DND-41 (cell line): Measurements from ENCODE around the gene NDUFB2.

Experiments
- ATAC-seq: fragments of 200-7000 bp; cut with Tn5 transposase; 3 replicates; pipeline ENCODE4 v1.9.1; 2021; ENCODE audit warnings: low read depth; ENCODE audit not compliant: insufficient read depth
- DNase-seq: peaks from one replicate; pipeline ENCODE4 v3.0.0-alpha.2; 2020
- H2AFZ ChIP-seq: 2 replicates; pipeline ENCODE4 v1.6.0; 2012; ENCODE audit warnings: low read depth, low read length
- H3K27ac ChIP-seq: 2 replicates; pipeline ENCODE4 v1.5.1; 2012; ENCODE audit warnings: low read length, inconsistent platforms
- H3K27me3 ChIP-seq: fragments of 200-600 bp; sonication (generic); 2 replicates; pipeline ENCODE4 v1.6.0; 2012; ENCODE audit warnings: low read length, mild to moderate bottlenecking, inconsistent platforms; ENCODE audit not compliant: insufficient read depth, poor library complexity
- H3K36me3 ChIP-seq: 2 replicates; pipeline ENCODE4 v1.5.1; 2012; ENCODE audit warnings: low read length, inconsistent platforms; ENCODE audit not compliant: insufficient read depth
- H3K4me1 ChIP-seq: 2 replicates; pipeline ENCODE4 v1.5.1; 2012; ENCODE audit warnings: mild to moderate bottlenecking, low read length; ENCODE audit not compliant: insufficient read depth
- H3K4me2 ChIP-seq: 2 replicates; pipeline ENCODE4 v1.6.0; 2012; ENCODE audit warnings: mild to moderate bottlenecking, moderate library complexity, low read length, inconsistent platforms; ENCODE audit not compliant: insufficient read depth
- H3K4me3 ChIP-seq, 2 experiments: fragments of 200-600 bp in 1 of 2; shearing (Covaris generic) in 1 of 2; 2 replicates each; pipeline ENCODE4 v1.5.1; 2012 to 2016; ENCODE audit warnings: inconsistent platforms in 2 of 2, low read length in 2 of 2, mild to moderate bottlenecking in 2 of 2, low read depth in 1 of 2, moderate library complexity in 1 of 2
- H3K79me2 ChIP-seq: 2 replicates; pipeline ENCODE4 v1.6.0; 2012; ENCODE audit warnings: low read length, inconsistent platforms; ENCODE audit not compliant: insufficient read depth
- H3K9ac ChIP-seq: 2 replicates; pipeline ENCODE4 v1.6.0; 2012; ENCODE audit warnings: low read depth, mild to moderate bottlenecking, inconsistent platforms, low read length, moderate library complexity
- H3K9me3 ChIP-seq: 2 replicates; pipeline ENCODE4 v1.5.1; 2012; ENCODE audit warnings: low read length, moderate library complexity, mild to moderate bottlenecking, inconsistent platforms; ENCODE audit not compliant: insufficient read depth, severe bottlenecking
- H4K20me1 ChIP-seq: 2 replicates; pipeline ENCODE4 v1.6.0; 2012; ENCODE audit warnings: low read length; ENCODE audit not compliant: insufficient read depth
- CTCF ChIP-seq: IDR thresholded peaks from 2 replicates; pipeline ENCODE4 v1.5.1; 2012; ENCODE audit warnings: borderline replicate concordance, low read length, moderate library complexity, mild to moderate bottlenecking; ENCODE audit not compliant: poor library complexity, severe bottlenecking; ENCODE audit errors: extremely low read depth
- EZH2 ChIP-seq: IDR thresholded peaks from 3 replicates; pipeline ENCODE4 v1.6.1; 2012; ENCODE audit warnings: borderline replicate concordance, low read depth, mild to moderate bottlenecking, moderate library complexity, low read length, inconsistent platforms; ENCODE audit not compliant: severe bottlenecking

NDUFB2 gene

GRCh38 chr7:140654661-140655060 is 41.8 kb upstream of the NDUFB2 start:
- Histone ChIP-seq H3K4me3 (no peak overlapping the region), H4K20me1 (no peaks in the 10 kb centered on the region), H3K9ac (no peak overlapping the region), H3K4me2 (no peak overlapping the region), H3K79me2 (no peaks in the 10 kb centered on the region), H3K36me3 (no peaks in the 10 kb centered on the region), H2AFZ (no peak overlapping the region), H3K9me3 (no peaks in the 10 kb centered on the region), H3K27me3 (no peaks in the 10 kb centered on the region), H3K27ac (no peak overlapping the region), H3K4me1 (peaks cover 19% of the 10 kb centered on the region)
- TF ChIP-seq CTCF (no peak), EZH2 (no peak)
- ATAC-seq (no peak), DNase-seq (no peak)

GRCh38 chr7:140655511-140656408 is 40.7 kb upstream of the NDUFB2 start:
- Histone ChIP-seq H3K79me2 (no peaks in the 10 kb centered on the region), H3K4me3 (no peak overlapping the region), H3K4me2 (peak overlapping the region; percentile 63), H3K9me3 (no peaks in the 10 kb centered on the region), H2AFZ (peak overlapping the region; percentile 78), H3K4me1 (peaks cover 19% of the 10 kb centered on the region), H3K36me3 (no peaks in the 10 kb centered on the region), H3K9ac (peak overlapping the region; percentile 44; the same call in 1 of the 2 replicates), H4K20me1 (no peaks in the 10 kb centered on the region), H3K27me3 (no peaks in the 10 kb centered on the region), H3K27ac (no peak overlapping the region)
- no peak for TF ChIP-seq CTCF
- no peak for TF ChIP-seq EZH2
- ATAC-seq (0 out of 3 replicates have a peak, but pooled peaks have one; percentile 4), DNase-seq (no peak)

- H2AFZ ChIP-seq: peak overlapping the region; percentile 78
- no peaks in the 10 kb centered on the region for H4K20me1 ChIP-seq
- H3K27ac ChIP-seq: peak overlapping the region; percentile 43; the same call in 1 of the 2 replicates
- peak overlapping the region in 1 of 2 experiments; percentile 43; a peak in 2 of 4 replicates for H3K4me3 ChIP-seq
- DNase-seq (peak; percentile 67), ATAC-seq (peak; percentile 94)
- no peaks in the 10 kb centered on the region for H3K79me2 ChIP-seq
- peak overlapping the region; percentile 63 for H3K4me2 ChIP-seq
- H3K27me3 ChIP-seq: no peaks in the 10 kb centered on the region
- TF ChIP-seq CTCF: no peak
- no peak for TF ChIP-seq EZH2
- H3K9ac ChIP-seq: peak overlapping the region; percentile 44
- H3K36me3 ChIP-seq: no peaks in the 10 kb centered on the region
- no peaks in the 10 kb centered on the region for H3K9me3 ChIP-seq
- H3K4me1 ChIP-seq: peaks cover 19% of the 10 kb centered on the region
These were observed 39.7 kb upstream of the NDUFB2 start for GRCh38 chr7:140656548-140657515.
